ENCODE results near the gene SHOX. TPM values are rescaled to one million over a fixed set of nuclear protein-coding genes. Genes with fewer than 3 reads are reported as not detected.
"Not testable (repeated sequence)": the region's sequence is repeated elsewhere in the genome, so short reads cannot be mapped to it uniquely, and the experiment has no call there.

SHOX gene
- total RNA-seq, 1 experiment from 2014 or later = not detected

- H3K4me2 ChIP-seq = no peak overlapping the region
- BruUV-seq (replicated peaks) = no TSS peak
- no peak for DNase-seq
Observed at GRCh38 chrX:623599-624315, 6.8 kb upstream of the SHOX start.

GRCh38 chrX:625137-625691 is 5.4 kb upstream of the SHOX start:
- Histone ChIP-seq H4K20me1 (ENCODE audit: insufficient read depth) (no peaks in the 10 kb centered on the region), H3K9me3 (ENCODE audit: insufficient read depth, low read depth) (no peaks in the 10 kb centered on the region), H3K9me2 (ENCODE audit: insufficient read depth) (no peaks in the 10 kb centered on the region), H3K4me3 (no peak overlapping the region), H3K4me1 (replicated peaks; ENCODE audit: insufficient read depth) (no peaks in the 10 kb centered on the region), H3K36me3 (ENCODE audit: low read depth) (no peaks in the 10 kb centered on the region), H2AFZ (no peak overlapping the region), H3K27me3 (ENCODE audit: insufficient read depth, low read depth) (no peaks in the 10 kb centered on the region), H3K4me2 (no peak overlapping the region), H3K79me2 (ENCODE audit: low read depth) (no peaks in the 10 kb centered on the region), H3F3A (ENCODE audit: insufficient read depth, low read depth) (no peaks in the 10 kb centered on the region), H3K27ac (no peak overlapping the region)
- intact Hi-C loops (cut with micrococcal nuclease; ENCODE audit: unreplicated experiment) = no loop called here
- ChIA-PET CTCF (no interaction called here), POLR2A (ENCODE audit: unreplicated experiment) (no interaction called here)
- TF ChIP-seq EZH2 (IDR thresholded peaks at IDR 0.05; ENCODE audit: low read depth) (no peak), CTCF (conservative IDR thresholded peaks at IDR 0.05) (no peak)
- no peak for DNase-seq
- BruUV-seq (replicated peaks) = no TSS peak

More at GRCh38 chrX:623599-624315, 6.8 kb upstream of the SHOX start:
- H3K36me3 ChIP-seq (ENCODE audit: low read depth) = no peaks in the 10 kb centered on the region
- no peaks in the 10 kb centered on the region for H3K4me1 ChIP-seq (replicated peaks; ENCODE audit: insufficient read depth)
- TF ChIP-seq EZH2 (IDR thresholded peaks at IDR 0.05; ENCODE audit: low read depth) = no peak
- no peak for TF ChIP-seq CTCF (conservative IDR thresholded peaks at IDR 0.05)
- H2AFZ ChIP-seq = no peak overlapping the region
- intact Hi-C loops (cut with micrococcal nuclease; ENCODE audit: unreplicated experiment) = no loop called here
- no peaks in the 10 kb centered on the region for H4K20me1 ChIP-seq (ENCODE audit: insufficient read depth)
- ChIA-PET CTCF (no interaction called here), POLR2A (ENCODE audit: unreplicated experiment) (no interaction called here)
- no peak overlapping the region for H3K27ac ChIP-seq
- H3K4me3 ChIP-seq = no peak overlapping the region
- H3K9me3 ChIP-seq (ENCODE audit: insufficient read depth, low read depth) = no peaks in the 10 kb centered on the region
- no peaks in the 10 kb centered on the region for H3K27me3 ChIP-seq (ENCODE audit: insufficient read depth, low read depth)
- H3K79me2 ChIP-seq (ENCODE audit: low read depth) = no peaks in the 10 kb centered on the region
- H3F3A ChIP-seq (ENCODE audit: insufficient read depth, low read depth) = no peaks in the 10 kb centered on the region
- H3K9me2 ChIP-seq (ENCODE audit: insufficient read depth) = no peaks in the 10 kb centered on the region

GRCh38 chrX:626047-626446 is 4.5 kb upstream of the SHOX start:
- H3K27me3 ChIP-seq (ENCODE audit: insufficient read depth, low read depth); POLR2A ChIA-PET (ENCODE audit: unreplicated experiment); H3K9me2 ChIP-seq (ENCODE audit: insufficient read depth); H4K20me1 ChIP-seq (ENCODE audit: insufficient read depth); H3K79me2 ChIP-seq (ENCODE audit: low read depth); H3K36me3 ChIP-seq (ENCODE audit: low read depth); H3K9me3 ChIP-seq (ENCODE audit: insufficient read depth, low read depth); BruUV-seq (replicated peaks); DNase-seq; H3K4me3 ChIP-seq; H3K4me2 ChIP-seq; H2AFZ ChIP-seq; intact Hi-C loops (cut with micrococcal nuclease; ENCODE audit: unreplicated experiment); H3K4me1 ChIP-seq (replicated peaks; ENCODE audit: insufficient read depth); H3F3A ChIP-seq (ENCODE audit: insufficient read depth, low read depth); CTCF ChIA-PET; H3K27ac ChIP-seq: not testable (repeated sequence)
